DMS 273 (cell line): ENCODE results near the gene ARHGEF33.
A peak's percentile ranks its signal among the peaks of the same experiment; 100 is the strongest.

Experiments
- DNase-seq: peaks from one replicate; lab custom pipeline; 2025; ENCODE audit not compliant: unreplicated experiment; lab: John Stamatoyannopoulos, UW

The ARHGEF33 gene

DNA sequence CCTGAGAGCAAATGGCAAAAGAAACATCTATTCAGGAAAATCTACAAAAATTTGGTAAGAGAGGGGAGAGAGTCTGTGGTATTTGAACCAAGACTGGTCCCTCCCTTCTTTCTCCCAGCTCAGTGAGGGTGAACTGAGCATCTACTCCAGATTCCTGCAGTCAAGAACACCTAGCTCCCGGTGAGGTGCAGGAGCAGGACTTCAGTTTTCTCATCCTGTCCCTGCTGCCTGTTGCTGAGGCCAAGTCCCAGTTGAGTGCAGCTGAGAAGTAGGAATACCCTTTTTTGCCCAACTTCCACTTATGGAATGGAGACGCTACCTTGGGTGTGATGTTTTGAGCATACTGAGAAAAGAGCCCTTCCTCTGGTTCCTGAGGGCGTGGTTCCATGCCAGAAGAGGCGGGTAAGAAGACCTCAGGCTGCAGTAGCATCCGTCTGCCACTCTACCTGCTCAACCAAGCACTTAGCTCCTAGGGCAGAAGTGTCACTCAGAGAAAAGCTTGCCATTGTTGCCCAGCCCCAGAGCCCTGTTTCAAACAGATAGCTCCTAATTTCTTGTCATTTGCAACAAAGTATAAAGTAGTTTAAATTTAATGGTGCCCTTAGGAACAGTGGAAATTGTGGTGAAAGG is 118.3 kb downstream of the ARHGEF33 start:
- DNase-seq = no peak

DNA sequence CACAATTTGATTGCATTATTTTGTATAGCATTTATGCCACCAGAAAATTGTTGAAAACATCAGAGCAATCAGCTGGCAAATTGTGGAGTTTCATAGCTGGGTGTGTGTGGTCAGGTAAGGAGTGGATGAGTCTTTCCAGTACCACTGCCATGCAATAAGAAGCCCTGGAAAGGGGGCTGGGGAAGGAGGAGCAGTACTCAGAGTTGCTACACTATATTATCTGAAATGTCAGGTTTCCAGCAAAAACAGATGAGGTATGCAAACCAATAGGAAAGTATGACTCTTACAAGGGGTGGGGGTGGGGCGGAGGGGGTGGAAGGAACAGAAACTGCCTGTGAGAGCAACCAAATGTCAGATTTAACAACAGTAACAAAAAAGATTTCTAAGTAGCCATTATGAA is 119.0 kb downstream of the ARHGEF33 start:
- DNase-seq = no peak

DNA sequence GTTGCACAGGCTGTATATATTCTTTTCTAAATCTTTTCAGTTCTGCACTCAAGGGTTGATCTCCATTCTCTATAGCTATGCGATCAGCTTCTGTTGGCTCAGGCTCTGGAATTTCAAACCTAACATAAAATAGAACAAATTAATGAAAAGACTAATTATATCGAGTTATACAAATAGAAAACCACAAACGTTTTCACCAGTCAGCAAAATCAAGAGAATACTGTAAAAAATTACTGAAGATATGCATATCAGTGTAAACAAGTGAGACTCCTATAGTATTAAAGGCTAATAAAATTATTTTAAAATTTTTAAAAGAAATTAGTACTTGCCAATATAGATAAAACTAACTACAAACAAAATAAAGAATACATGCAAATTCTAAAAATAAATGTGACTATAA is 124.2 kb downstream of the ARHGEF33 start:
- no peak for DNase-seq

DNA sequence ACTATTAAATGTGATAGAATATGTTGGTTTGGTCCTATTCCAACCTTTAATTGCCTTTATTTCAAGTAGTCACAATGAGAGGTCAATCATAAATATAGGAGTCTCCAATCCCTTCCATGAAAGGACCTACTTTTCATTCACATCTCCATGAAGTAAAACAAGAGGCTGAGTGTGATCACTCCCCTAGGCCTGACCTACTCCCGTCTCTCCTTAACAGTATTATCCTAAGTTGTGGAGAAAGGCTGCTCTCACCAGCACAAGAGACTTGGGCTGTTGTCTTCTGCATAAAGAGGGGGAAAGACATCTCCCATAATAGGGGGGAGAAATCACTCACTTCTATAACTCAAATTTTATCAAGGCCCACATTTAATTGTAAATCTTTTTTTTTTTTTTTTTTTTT is 125.7 kb downstream of the ARHGEF33 start:
- DNase-seq = no peak

DNA sequence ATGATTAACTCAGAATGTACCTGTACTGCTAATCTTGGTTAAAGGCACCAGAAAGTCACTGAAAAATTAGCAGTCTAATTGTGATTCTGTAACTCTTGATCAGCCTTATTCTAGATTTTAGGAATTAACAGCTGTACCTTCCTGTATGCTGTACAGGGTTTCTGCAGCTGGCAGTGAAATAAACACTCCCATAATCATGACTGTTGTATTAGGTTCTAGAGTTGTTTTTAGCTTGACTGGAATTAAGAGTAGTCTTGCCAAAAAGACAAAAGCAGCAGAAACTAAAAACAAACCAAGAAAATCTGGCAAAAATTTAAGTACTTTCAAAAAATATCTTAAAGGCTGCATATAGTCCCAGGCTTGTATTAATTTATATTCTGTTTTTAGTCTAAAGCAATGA is 127.7 kb downstream of the ARHGEF33 start:
- no peak for DNase-seq

DNA sequence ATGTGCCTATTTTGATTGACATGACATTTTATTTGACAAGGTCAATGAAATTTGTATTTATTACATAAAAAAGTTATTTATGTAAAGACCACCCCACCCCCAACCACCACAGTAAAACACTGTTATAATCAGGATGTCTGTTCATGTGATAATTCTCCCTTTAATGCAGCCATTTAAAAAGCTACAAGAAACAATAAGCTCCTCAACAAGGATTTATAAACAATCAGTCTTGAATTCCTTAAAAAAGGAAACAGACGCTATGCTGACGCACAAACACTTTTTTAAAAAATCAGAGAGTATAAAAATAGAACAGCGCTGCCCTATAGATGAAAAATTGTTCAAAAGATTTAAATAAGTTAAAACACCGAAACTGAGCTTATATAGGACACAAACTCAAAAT is 129.0 kb downstream of the ARHGEF33 start:
- DNase-seq = no peak

DNA sequence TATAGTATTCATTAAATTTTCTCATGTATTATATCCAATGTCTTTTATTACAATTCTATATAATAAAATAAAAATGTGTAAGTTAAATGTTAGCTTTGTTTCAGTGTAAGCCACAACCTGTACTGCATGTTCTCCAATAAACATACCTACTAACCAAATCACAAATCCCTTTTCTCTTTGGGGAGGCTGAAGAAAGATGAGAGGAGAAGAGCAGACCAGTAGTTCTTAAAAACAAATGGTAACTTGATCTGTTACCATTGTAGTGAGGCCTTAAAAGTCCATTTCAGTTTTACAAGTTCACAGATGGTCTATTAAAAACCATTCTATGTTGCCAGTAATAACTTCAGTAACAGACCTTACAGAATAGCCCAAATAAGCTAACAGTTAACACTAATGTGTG is 130.7 kb downstream of the ARHGEF33 start:
- DNase-seq = peak; percentile 29

DNA sequence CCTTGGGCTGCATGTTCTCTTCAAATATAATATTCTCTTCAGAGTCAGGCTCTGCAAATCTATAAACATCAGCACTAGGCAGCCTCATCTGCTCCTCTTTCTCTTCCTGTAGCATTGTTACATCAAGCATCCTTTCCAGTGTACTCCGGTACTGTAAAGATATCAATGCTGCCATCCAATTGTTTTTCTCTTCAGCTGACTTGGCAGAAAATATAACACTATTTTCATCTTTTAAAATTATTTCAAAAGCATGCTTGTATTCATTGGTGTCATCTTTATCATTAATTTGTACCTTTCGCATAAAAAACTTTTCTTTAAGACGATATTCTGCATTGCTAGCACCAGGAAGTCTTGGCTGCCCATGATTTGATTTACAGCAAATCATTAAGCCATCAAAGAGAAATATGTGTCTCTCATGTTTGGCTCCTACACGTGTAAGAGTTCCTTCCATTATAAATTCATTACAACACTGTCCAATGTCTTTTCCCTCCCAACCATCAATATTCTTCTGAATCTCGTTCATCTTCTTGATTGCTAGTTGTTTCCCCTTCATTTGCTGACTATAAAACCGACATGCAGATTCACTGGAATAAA is 133.1 kb downstream of the ARHGEF33 start:
- no peak for DNase-seq

DNA sequence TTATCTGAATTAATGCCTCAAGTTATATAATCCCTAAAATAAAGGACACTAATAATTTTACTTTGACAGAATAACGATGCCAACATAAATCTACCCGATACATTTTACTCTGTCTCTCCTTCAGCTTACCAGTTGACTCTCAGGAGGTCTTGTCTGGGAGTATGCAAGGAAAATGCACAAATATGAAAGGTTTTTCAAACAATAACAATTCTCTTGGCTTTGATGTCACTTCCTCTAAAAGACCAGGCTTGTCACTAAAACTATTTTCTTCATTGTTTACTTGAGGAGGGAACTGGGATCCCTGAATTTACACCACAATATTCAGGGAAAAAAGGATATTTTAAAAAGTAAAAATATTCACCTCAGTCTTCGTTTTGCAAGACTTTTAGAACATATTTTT is 134.0 kb downstream of the ARHGEF33 start:
- no peak for DNase-seq

DNA sequence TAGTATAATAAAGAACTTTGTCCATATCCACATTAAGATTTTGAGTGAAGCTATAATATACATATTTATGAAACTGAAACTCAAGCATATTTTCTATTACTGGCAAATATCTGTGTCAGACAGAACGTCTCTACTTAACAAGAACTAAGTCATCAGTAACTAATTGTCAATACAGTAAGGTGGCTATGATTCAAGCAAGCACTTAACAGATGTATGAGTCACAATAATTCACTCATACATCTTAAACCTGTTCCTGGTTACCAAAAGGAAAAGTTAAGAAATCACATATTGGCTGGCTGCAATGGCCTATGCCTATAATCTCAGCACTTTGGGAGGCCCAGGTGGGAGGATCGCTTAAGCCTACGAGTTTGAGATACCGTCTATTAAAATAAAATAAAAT is 135.2 kb downstream of the ARHGEF33 start:
- DNase-seq = no peak
